ENCODE results near the gene TDG. TPM values are rescaled to one million over a fixed set of nuclear protein-coding genes. Genes with fewer than 3 reads are reported as not detected.

TDG gene
- total and polyA plus RNA-seq, 10 of the 15 experiments (the other 5 are each of a cell fraction or from before 2014, with no cell fraction given) = 29.7 to 68.8 (median 51.2) TPM

GRCh38 chr12:103933237-103933636 lies 32.4 kb upstream of the TDG start:
- BruUV-seq (replicated peaks) = no TSS peak
- intact Hi-C loops (cut with micrococcal nuclease; ENCODE audit: unreplicated experiment) = no loop called here
- H3K9ac ChIP-seq (ENCODE audit: control insufficient read depth, insufficient read depth, low read length) = no peak overlapping the region; the same call in 1 of the 2 replicates

More at GRCh38 chr12:103933237-103933636, 32.4 kb upstream of the TDG start:
- in situ Hi-C loops (cut with MboI) = no loop called here
- H3K36me3 ChIP-seq (ENCODE audit: control insufficient read depth in 2 of 2, insufficient read depth in 2 of 2, low read length in 1 of 2) = peaks cover 7 to 40% of the 10 kb centered on the region in 2 experiments
- ChIA-PET POLR2A (interaction anchor here (1.0 kb wide), 1 partner anchor 15 kb away, joined by 3 read pairs; no protein-coding TSS in a partner anchor), SMC1A (ENCODE audit: uncharacterized antibody, unreplicated experiment) (interaction anchor here (0.9 to 4.9 kb wide), 3 partner anchors 21 to 49 kb away, joined by 3 to 38 read pairs (median 4); a partner anchor contains a TSS), RAD21 (ENCODE audit: unreplicated experiment) (no interaction called here), CTCF (interaction anchor here (0.8 kb wide), 1 partner anchor 176 kb away, joined by 4 read pairs; no protein-coding TSS in a partner anchor)
- 34% methylated on average over 2 of the region's 2 CpGs for WGBS (ENCODE audit: insufficient coverage, insufficient replicate concordance, low lambda C conversion rate, missing lambda C conversion rate)
- no peak overlapping the region for H2AFZ ChIP-seq (ENCODE audit: control insufficient read depth, low read depth, low read length)
- peak overlapping the region; percentile 87 for H3K4me2 ChIP-seq (ENCODE audit: control insufficient read depth, insufficient read depth)
- peaks cover 3% of the 10 kb centered on the region; the same call in 1 of the 2 replicates for H4K20me1 ChIP-seq (ENCODE audit: control insufficient read depth, insufficient read depth)
- peak overlapping the region; percentile 22; the same call in 1 of the 2 replicates for H3K27ac ChIP-seq (ENCODE audit: control insufficient read depth, insufficient read depth)
- no peaks in the 10 kb centered on the region for H3K9me3 ChIP-seq (replicated peaks; ENCODE audit: control insufficient read depth, insufficient read depth, low read length)
- ATAC-seq = no peak
- H3K4me1 ChIP-seq (ENCODE audit: control insufficient read depth, insufficient read depth, low read length) = peaks cover 8% of the 10 kb centered on the region; the same call in 1 of the 2 replicates
- no peaks in the 10 kb centered on the region for H3K27me3 ChIP-seq (replicated peaks in 1 of 2; ENCODE audit: control insufficient read depth in 2 of 2, insufficient read depth in 2 of 2, low read length in 1 of 2)
- no peak for DNase-seq (ENCODE audit: low read depth, low spot score)
- no peak for FAIRE-seq
- peaks cover 71% of the 10 kb centered on the region for H3K79me2 ChIP-seq (ENCODE audit: control insufficient read depth, insufficient read depth, low read length)
- peak overlapping the region; percentile 93 for H3K4me3 ChIP-seq
- TF ChIP-seq USF1 (IDR thresholded peaks at IDR 0.05; ENCODE audit: borderline replicate concordance, extremely low read length, insufficient read depth, low read depth, low read length) (peak; percentile 5), USF2 (IDR thresholded peaks at IDR 0.05; ENCODE audit: borderline replicate concordance, low read depth, low read length) (peak; percentile 52; the same call in 1 of the 2 replicates), CREB1 (IDR thresholded peaks at IDR 0.05; ENCODE audit: low read depth) (no peak), NFYB (IDR thresholded peaks at IDR 0.05; ENCODE audit: insufficient read depth, low read depth, low read length) (peak; percentile 93), ZNF622 (IDR thresholded peaks at IDR 0.05) (no peak), POLR2A (IDR thresholded peaks at IDR 0.05; ENCODE audit: low read depth, low read length) (0 out of 2 replicates have a peak, but pooled peaks have one; percentile 36), ZZZ3 (IDR thresholded peaks at IDR 0.05; ENCODE audit: control insufficient read depth, insufficient read length, low read depth) (no peak), RAD51 (IDR thresholded peaks at IDR 0.05) (peak; percentile 79), POLR2AphosphoS5 (IDR thresholded peaks at IDR 0.05; ENCODE audit: low read length) (0 out of 2 replicates have a peak, but pooled peaks have one; percentile 15), ZNF384 (IDR thresholded peaks at IDR 0.05; ENCODE audit: borderline replicate concordance, low read depth, low read length) (no peak), IRF5 (IDR thresholded peaks at IDR 0.05; ENCODE audit: borderline replicate concordance) (no peak), CHD4 (IDR thresholded peaks at IDR 0.05) (no peak), IRF3 (IDR thresholded peaks at IDR 0.05) (no peak), ZNF24 (IDR thresholded peaks at IDR 0.05) (no peak), NBN (IDR thresholded peaks at IDR 0.05) (no peak), SREBF1 (IDR thresholded peaks at IDR 0.05; ENCODE audit: low read length) (no peak), TCF3 (IDR thresholded peaks at IDR 0.05; ENCODE audit: borderline replicate concordance, insufficient read depth, low read depth, low read length) (no peak)

Data from GM12878 (cell line).